Middle frontal gyrus (tissue), 1 donor: ENCODE results near the gene HSDL1.
A peak's percentile ranks its signal among the peaks of the same experiment; 100 is the strongest.

Experiments
- DNase-seq: peaks from one replicate; pipeline ENCODE4 v3.0.0-alpha.2; 2015; ENCODE audit warnings: low spot score; ENCODE audit errors: extremely low spot score

Gene HSDL1

GRCh38 chr16:84144859-84145639 is at the start of gene HSDL1, which contains the start of gene DNAAF1:
TSS of gene HSDL1 (minus strand) at chr16:84145177. CDS start at chr16:84131321, 13,856 bp downstream.
TSS of gene DNAAF1 (plus strand) at chr16:84145308. CDS start at chr16:84145441, 133 bp downstream.
- DNase-seq, result peak; percentile 80

- DNase-seq, result no peak
Measured at GRCh38 chr16:84194018-84194417, 49.0 kb upstream of the HSDL1 start.

- DNase-seq, result no peak
Measured at GRCh38 chr16:84193480-84193879, 48.5 kb upstream of the HSDL1 start.

GRCh38 chr16:84191466-84191865 is 46.5 kb upstream of the HSDL1 start:
- DNase-seq, result no peak

GRCh38 chr16:84190731-84191388 is 45.9 kb upstream of the HSDL1 start, which contains the start of gene ADAD2:
TSS of gene ADAD2 (plus strand) at chr16:84191157. CDS start at chr16:84191231, 74 bp downstream.
- no peak for DNase-seq

GRCh38 chr16:84186685-84187437 is 41.9 kb upstream of the HSDL1 start, which contains the start of gene TAF1C:
TSS of gene TAF1C (minus strand) at chr16:84187057. CDS start at chr16:84184988, 2,069 bp downstream.
- DNase-seq, result peak; percentile 94

- DNase-seq, result no peak
Measured at GRCh38 chr16:84184775-84185174, 39.8 kb upstream of the HSDL1 start.

- no peak for DNase-seq
Measured at GRCh38 chr16:84183911-84184591, 39.1 kb upstream of the HSDL1 start.

GRCh38 chr16:84183572-84183875 is 38.5 kb upstream of the HSDL1 start:
- DNase-seq, result no peak

- no peak for DNase-seq
Measured at GRCh38 chr16:84182680-84183571, 37.9 kb upstream of the HSDL1 start.

GRCh38 chr16:84182104-84182503 is 37.1 kb upstream of the HSDL1 start:
- DNase-seq, result no peak

GRCh38 chr16:84181144-84181915 is 36.4 kb upstream of the HSDL1 start:
- no peak for DNase-seq

- DNase-seq, result no peak
Measured at GRCh38 chr16:84180519-84181140, 35.7 kb upstream of the HSDL1 start.

GRCh38 chr16:84179612-84180320 is 34.8 kb upstream of the HSDL1 start:
- DNase-seq, result no peak

GRCh38 chr16:84178892-84179611 is 34.1 kb upstream of the HSDL1 start:
- DNase-seq, result no peak

GRCh38 chr16:84178146-84178765 is 33.3 kb upstream of the HSDL1 start:
- no peak for DNase-seq

GRCh38 chr16:84177741-84178073 is 32.7 kb upstream of the HSDL1 start:
- DNase-seq, result no peak
